ENCODE measurements around the gene CTNND2.

Gene CTNND2

DNA sequence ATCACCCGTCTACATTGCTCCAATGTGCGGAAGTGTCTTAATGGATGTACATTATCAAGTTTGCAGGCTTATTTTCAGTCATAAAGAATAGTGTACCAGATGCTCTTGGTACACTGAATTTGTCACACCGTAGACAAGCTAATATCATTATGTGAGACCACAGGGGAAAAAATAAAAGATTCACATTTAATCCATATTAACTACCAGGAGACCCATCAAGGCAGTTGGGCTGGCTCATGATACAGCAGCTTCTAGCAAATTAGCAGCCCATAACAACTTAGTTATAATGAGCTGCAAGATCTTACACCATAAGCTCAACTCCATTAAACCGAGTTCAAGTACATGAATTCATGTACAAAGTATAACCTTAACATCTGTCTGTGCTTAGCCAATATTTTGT is 324.9 kb downstream of the CTNND2 start:
- DNase-seq, result no peak

DNA sequence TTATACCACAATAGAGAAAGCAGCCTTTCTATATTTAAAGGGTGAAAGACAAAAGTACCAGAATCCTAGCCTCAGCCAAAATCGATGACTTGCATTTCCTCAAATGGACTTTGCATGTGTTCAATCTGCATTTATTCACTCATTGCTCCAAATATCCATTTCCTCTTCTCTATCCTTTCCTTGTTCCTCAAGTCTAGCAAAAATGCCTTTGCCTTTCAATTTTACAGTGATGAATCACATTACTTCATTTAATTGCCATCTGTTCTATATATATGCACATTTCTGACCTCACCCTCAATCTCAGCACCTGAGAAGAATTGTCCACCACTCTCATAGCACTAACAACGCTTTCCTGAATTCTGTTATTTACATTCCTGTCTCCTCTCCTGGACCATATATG is 329.5 kb downstream of the CTNND2 start:
- no peak for DNase-seq

DNA sequence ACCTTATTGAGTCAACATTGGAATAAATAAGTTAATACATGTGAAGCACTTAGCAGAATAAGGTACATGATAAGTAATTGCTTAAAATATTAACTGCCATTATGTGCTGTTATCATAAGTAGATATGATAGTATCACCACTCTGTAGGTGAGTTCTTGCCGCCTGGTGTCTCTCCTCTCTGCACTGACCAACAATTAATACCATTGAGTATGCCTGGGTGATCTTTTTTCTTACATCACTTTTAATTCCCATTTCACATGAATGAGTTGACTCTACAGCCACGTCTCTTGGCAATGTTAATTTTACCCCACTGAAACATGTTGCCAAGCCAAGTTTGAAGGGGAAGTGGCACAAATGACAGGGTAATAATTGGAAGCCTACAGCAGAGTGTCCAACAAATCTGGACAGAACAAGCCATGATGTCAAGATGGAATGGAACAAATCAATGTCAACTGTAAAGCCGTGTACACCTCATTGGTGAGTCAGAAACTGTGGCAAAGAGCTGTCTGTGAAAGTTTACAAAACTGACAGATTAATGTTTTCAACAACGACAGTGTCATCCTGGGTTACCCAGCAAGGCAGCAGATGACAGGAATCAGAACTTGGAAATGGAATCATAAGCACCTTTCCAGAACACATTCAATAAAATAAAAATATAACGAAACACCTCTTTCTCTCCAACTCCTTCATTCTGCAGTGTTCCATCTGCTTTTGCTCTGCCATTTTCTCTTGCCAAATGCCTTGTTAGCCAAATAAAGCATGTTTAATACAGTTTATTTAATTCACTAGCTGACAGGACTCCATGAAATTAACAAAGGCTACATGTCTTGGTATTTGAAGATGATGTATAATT is 330.9 kb downstream of the CTNND2 start:
- DNase-seq, result no peak

DNA sequence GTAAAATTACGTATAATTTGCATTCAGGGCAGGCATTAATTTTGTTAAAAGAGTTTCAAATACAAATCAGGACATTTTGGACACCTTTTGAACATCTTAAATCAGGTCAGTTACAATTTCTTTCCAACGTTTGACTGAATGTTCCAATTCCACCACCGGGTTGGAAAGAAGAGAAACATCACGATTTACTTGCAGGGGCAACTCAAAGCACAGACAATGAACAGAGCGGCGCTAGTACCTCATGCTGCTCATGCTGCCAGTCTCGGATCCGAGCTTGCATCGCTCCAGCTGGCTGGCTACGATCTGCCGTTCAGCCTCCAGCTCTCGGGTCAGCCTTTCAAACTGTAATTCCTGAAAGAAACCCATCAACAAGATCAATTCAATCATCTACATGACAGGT is 339.5 kb downstream of the CTNND2 start:
- no peak for DNase-seq

DNA sequence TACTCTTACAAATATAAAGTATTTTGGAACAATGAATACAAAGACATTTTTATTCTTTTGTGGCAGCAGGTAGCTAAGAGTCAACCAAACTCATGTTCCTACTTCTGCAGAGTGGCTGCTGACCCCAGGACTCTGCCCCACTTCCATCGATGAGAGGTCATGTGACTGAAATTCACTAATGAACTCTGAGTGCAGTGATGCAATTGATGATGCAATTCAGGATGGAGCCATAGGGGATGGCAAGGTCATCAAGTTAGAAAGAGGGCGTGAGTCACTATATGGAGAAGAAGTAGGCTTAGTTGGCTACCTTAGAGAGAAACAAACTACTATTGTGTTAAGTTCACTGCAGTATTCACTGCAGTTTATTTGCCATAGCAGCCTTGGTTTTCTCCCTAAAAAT is 340.4 kb downstream of the CTNND2 start:
- DNase-seq, result no peak

DNA sequence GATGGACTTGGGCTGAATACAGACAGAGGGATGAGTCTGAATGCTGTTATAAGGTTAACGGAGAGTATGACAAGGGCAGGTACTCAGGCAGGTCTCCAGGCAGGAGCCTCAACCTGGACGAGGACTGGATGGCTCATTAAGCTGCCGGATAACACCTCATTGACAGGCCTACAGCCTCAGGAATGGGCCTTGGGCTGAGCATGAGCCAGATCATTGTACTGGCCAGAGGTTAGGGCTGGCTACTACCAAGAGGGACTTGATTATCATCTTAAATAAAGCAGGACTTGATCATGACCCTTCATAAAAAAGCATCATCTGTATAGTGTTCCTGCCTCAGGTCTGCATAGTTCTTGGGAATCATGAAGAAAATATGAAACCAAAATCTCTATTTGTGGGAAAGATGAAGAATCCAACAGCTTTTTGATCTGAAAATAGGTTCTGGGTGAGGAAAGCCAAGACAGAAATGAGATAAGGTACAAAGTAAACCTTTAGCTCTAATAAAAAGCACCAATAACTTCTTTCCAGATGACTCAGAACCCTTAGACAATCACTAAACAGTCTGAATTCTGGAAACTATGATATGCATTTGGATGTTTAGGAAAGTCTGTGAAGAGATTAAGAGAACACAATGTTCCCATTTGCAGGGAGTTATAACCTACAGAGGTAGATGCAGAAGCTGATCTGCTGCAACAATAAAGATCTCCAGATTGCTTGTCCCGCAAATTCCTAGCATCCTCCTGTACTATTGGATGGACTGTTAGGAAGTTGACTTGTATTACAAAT is 343.1 kb downstream of the CTNND2 start:
- DNase-seq, result no peak

DNA sequence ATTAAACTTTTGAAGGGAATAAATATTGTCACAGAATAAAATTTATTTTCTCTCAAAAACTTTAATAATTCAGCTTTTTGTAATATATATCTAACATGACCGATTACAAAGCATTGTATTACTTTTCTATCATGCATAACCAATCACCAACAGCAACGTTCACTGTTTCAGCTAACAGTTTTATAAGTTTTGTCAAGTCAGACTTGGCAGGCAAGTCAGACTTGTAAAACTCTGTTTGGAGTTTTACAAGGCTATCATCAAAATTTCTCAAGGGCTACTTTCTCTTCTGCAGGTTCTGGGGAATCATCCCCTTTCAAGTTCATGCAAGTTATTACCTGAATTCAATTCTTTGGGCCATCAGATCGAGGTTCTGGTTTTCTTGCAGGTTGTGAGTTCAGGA is 347.2 kb downstream of the CTNND2 start:
- no peak for DNase-seq

DNA sequence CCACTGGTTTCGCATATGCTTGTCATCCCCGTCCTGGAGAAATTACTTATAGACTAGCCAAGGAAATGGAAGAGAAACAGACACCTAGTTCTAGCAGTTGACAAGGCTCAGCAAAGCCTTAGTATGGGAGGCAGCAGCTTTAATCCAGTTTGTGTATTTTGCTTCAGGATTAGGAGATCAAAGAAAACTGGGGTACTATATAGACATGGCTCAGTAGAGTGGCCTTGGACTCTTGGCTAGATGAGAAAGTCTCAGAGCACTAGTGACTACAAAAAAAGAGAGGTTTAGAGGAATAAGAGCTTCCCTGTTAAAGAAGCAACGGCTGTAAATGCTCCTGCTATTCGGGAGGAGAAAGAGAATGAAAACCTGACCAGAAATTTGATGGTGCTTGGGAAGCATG is 349.1 kb downstream of the CTNND2 start:
- DNase-seq, result no peak

DNA sequence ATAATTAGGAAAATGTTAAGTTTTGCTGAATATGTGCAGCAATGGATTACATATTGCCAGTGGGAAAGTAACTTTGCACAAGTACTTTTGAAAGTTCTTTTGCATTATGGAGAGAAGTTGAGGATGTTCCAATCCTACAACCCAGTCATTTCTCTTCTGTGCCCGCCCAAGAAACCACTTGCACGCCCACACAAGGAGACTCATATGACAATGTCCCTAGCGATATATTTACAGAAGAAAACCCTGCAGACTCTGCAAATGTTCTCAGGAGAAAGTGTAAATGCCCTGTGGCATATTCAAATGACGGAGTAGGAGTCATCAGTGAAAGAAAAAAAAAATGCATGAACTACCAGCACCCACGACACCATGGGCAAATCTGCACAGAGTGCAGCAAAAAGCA is 356.5 kb downstream of the CTNND2 start:
- DNase-seq, result no peak

DNA sequence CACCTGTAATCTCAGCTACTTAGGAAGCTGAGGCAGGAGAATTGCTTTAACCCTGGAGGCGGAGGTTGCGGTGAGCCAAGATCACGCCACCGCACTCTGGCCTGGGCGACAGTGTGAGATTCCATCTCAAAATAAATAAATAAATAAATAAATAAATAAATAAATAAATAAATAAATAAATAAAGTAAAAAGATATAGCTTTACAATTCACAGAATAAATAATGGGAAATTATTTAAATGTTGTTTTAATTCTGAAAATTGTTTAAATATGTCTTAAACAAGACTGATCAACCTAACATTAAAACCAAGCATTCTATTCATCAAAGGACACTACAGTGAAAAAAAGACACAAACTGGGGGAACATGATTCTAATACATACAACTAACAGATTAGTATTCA is 357.1 kb downstream of the CTNND2 start:
- DNase-seq, result no peak

DNA sequence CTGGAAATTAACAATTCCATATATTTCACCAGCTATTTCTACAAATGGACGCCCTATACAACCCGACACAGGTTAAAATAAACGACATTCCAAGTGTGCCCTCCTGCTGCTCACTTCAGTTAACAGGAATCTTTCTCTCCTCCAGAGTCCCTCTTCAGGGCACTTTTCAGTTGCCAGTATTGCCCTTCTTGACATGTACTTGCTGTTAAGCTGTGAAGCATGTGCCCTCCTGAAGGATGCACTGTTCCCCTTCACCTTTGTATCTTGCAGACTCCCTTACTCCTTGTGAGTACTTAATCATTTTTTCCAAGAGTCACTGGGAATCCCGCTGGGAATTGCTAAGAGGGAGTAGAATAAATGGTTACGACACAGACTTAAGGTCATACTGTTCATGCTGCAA is 364.1 kb downstream of the CTNND2 start:
- no peak for DNase-seq

DNA sequence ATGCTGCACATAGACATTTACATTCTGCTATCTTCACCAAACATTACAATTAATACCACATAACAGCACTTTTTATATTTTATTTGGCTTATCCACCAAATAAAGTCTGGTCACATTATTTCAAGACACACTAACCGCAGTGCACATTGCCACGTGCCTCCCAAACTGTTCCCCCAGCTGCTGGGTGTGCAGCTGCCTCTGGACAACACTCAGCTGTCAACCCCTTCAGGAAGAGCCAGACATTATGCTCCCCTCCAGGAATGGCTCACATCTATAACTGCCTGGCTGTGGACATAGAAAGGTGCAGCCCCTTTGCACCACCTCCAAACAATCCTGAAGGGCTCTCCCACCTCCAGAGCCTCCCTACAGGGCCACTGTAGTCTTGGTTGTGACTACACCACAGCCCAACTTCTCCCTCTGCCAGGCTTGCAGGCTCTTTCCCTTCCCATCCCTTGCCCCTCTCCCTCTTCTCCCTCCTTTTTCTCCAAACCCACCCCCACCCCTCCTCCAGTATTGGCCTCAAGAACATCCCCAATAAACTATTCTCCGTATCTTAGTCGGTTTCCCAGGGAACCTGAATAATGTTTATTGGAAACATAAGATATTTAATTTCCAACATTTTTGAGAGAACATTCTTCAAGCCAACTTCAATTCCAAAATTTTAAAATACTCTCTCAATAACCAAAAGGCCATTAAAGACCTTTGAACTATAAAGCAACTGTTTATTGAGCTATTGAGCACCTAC is 372.3 kb downstream of the CTNND2 start:
- DNase-seq, result no peak

DNA sequence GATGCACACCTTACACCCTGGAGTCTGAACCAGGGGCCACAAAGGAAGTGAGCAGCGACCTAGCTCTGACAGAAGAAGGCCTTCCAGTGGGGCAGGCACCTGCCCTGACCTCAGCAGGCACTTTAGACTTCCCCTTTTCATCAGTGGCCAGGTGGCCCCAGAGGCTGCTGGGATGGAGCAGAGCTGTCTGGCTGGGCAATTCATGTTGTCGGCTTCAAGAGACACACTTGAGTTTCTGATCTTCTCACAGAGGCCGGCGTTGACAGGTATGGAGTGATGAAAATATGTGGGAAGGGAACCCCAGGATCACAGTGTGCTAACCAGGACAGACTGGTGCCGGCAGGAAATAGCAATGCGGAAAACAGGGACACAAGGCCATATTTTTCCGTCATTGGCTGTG is 375.5 kb downstream of the CTNND2 start:
- DNase-seq, result no peak

DNA sequence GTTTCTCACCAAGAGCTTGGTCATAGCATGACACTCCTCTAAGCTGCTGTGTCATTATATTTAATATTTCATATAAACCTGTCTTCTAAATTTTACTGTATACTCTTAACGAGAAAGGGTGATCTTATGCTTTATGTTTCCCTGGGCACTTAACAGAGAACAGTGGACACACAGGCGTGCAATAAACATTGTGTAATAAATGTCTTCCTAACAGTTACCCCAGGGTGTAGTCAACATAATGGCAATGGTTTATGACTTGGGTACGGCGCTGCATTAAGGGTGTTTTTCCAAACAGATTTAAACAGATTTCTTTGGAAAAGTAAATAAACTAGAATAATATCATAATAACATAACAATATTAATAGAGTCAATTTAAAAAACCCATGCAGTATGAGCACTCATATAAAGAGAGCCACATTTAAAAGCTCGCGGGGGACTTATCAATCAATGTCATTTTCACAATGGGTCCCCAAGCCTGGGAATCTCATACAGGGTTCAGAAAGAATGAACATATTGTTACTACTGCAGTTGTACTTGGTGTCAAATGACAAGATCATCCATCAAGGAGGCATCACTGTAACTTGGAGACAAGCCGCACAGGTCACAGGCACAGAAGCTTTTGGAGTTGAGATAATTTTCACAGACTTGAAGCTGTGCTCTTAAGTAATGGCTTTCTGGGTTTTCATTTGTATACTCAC is 376.4 kb downstream of the CTNND2 start:
- no peak for DNase-seq

DNA sequence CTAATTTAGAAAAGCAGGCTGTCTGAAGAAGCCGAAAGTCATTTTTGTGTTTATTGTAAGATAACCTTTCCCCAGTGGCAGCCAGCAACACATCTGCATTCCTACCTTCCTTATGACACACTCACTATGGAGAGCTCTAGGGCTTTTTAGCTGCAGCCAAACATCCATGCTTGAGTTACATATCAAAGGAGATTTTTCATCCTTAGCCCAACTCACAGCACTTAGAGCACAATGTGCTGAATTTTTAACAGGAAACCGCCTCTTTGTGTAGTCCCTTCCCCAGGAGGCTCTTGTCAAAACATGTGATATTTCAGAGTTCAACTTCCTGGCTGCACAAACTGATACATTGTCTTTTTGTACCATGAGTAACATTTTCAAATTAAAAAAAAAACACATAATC is 379.2 kb downstream of the CTNND2 start:
- DNase-seq, result no peak

DNA sequence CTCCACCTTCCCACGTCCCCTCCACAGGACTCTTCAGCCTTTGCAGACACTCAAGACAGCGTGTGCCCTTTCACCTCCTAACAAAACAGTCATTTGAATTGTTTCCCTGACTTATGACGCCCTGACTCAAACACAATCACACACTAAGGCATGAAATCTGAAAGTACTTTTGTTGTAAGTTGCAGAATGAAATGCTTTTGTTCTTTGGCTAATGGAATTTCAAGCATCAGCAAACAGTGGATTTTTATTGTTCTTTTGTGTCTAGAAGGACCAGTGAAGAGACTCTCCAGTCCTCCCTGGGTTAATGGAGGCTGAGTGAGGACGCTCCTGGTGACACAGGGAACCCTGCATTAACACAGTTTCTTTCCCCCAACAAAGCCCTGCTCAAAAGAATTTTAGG is 380.1 kb downstream of the CTNND2 start:
- DNase-seq, result no peak

DNA sequence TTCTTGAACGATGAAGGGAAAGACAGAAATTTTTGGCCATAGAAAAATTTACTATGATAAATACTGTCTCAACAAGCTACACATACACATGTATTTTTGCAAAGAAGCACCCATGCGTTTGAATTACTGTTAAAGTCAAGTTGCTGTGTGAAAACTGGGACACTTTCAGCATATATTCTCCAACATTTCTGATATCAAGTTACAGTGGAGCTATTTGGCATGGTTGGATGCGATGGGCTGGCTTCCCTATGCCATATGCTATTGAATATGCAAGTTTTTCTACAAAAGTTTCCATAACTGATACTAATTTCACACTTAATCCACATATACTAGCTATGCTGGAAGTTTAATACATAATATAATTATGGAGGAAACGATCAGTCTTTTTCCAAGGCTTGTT is 381.4 kb downstream of the CTNND2 start:
- no peak for DNase-seq

DNA sequence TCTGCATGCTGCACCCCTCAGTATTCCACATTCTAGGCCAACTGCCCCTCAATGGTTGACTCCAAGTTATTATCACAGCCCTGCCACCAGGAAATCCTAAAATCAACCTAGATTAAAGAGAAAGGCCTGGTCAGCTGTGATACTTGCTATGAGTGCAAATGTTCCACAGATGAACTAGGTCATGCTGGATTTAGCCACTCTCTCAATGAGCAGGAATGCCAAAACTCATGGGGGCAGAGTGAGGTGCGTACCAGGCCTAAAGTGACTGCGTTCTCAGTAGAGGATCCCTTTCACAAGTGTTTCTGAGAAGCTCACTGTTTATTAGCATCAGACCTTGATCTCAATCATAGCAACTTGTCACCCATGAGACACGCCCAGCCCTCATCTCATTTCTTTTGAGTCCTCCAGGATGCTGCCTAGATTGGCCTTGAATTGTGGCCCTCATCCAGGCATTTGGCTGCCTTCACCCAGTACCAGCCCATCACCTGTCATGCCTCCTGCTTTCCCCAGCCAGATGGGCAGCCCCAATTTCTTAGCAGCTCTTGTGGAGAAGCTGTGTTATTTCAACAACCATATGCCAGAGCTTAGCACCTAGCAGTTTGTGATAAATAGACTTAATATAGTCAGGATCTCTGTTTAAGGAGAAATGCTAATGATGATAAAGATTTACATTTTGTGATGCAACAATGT is 383.9 kb downstream of the CTNND2 start:
- no peak for DNase-seq

DNA sequence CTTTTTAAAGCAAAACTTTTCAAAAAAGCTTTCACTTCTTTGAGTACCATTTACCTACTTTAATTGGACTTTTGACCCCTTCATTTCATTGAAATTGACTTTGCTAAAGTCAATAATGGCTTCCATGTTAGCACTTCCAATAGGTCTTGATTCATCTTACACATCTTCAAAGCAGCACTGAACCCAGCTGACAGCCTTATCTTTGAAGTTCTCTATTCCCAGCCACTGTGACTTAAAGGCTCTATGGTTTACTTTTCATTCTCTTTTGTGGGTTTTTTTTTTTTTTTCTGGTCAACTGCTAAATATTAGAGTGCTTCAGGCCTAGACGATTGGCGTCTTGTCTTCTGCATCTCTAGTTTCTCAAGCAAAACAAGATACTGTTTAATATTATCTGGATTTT is 385.0 kb downstream of the CTNND2 start:
- DNase-seq, result no peak

DNA sequence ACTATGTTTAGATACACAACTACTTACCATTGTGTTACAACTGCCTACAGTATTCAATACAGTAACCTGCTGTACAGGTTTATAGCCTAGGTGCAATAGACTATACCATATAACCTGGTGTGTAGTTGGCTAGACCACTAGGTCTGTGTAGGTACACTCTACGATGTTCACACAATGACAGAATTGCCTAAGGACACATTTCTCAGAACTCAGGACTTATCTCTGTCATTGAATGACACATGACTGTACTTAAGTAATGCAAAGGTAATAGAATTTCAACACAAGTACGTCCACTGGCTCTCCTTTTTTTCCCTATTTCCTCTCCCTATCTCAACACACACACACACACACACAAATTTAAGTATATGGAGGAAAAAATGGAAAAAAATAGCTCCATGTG is 385.6 kb downstream of the CTNND2 start:
- DNase-seq, result no peak

DNA sequence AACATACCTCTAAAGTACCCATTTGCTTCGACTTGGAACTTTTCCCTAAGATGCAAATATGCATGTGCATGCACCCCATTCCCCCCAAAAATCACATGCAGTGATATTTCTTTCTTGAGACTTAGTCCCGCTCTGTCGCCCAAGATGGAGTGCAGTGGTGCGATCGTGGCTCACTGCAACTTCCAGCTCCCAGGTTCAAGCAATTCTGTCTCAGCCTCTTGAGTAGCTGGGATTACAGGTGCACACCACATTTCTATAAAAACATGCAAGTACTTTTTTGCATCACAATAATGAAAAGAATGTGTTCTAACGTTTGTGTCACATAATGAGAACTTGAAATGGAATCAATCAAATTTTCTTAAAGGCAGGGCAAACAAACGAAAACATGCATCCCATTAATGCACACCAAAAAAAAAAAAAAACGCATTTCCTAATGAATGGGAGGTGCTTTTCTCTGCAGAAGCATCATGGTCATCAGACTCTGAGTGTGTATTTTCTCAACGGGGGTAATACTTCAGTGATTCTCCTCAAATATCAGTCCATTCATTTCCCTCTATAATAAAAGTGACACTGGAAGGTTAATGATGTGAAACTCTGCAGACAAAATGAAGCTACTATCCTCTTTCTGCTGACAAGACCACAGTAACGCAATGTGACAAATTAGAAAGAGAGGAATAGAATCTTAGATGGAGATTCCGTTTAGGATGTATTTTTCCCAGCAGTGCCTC is 389.4 kb downstream of the CTNND2 start:
- DNase-seq, result no peak

DNA sequence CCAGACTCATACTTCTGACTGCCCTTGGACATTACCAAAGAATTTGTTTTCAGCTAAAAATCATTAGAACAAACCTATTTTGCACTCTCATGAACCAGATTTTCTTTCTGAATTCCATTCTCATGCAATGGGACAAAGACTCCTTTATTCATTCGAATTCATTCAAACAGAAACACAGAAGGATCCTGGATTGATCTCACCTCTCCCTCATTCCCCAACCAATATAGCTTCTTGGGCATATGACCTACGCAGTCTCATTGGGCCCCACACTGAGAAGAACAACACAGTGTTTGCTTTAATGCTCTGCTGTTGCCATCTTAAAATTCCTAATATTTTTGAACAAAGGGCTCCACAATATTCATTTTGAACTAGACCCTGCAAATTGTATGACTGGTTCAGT is 392.4 kb downstream of the CTNND2 start:
- DNase-seq, result no peak
